ENCODE measurements around the gene PPIC.

PPIC gene

DNA sequence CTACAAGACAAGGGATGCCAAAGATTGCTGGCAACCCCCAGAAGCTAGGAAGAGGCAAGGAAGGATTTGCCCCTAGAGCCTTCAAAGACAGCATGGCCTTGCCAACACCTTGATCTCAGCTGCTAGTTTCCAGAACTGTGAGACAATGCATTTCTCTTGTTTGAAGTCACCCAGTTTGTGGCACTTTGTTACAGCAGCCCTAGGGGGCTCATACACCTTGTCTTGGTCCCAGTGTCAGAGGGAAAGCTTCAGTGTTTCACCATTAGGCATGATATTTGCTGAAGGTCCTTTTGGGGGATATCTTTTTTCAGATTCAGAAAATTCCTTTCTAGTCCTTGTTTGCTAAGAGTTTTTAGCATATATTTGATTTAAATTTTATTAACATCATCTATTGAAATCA, 3.1 kb upstream of the PPIC start:
- TF ChIP-seq, protein P1, sequence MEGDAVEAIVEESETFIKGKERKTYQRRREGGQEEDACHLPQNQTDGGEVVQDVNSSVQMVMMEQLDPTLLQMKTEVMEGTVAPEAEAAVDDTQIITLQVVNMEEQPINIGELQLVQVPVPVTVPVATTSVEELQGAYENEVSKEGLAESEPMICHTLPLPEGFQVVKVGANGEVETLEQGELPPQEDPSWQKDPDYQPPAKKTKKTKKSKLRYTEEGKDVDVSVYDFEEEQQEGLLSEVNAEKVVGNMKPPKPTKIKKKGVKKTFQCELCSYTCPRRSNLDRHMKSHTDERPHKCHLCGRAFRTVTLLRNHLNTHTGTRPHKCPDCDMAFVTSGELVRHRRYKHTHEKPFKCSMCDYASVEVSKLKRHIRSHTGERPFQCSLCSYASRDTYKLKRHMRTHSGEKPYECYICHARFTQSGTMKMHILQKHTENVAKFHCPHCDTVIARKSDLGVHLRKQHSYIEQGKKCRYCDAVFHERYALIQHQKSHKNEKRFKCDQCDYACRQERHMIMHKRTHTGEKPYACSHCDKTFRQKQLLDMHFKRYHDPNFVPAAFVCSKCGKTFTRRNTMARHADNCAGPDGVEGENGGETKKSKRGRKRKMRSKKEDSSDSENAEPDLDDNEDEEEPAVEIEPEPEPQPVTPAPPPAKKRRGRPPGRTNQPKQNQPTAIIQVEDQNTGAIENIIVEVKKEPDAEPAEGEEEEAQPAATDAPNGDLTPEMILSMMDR (IDR thresholded peaks at IDR 0.05) = no peak
- no peak for TF ChIP-seq ZFX (IDR thresholded peaks at IDR 0.05; ENCODE audit: borderline replicate concordance)
- no peak overlapping the region for H3K27ac ChIP-seq

DNA sequence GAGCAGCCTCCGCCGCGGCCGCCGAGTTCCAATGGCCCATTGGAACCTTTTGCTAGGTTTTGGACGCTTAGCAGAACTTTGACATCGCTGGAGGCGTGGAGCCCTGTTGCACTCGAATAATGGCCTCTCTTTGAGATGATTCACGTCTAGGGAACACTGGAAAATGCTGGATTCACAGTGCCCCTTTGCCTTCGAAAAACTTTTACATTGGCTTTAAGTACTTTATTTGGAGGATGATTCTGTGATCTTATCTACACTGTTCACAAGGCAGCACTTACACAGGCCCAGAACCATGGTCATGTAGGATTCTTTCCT, 536 bp upstream of the PPIC start:
- H3K27ac ChIP-seq = peak overlapping the region; percentile 87
- TF ChIP-seq, protein P1 (IDR thresholded peaks at IDR 0.05) = no peak
- no peak for TF ChIP-seq ZFX (IDR thresholded peaks at IDR 0.05; ENCODE audit: borderline replicate concordance)

DNA sequence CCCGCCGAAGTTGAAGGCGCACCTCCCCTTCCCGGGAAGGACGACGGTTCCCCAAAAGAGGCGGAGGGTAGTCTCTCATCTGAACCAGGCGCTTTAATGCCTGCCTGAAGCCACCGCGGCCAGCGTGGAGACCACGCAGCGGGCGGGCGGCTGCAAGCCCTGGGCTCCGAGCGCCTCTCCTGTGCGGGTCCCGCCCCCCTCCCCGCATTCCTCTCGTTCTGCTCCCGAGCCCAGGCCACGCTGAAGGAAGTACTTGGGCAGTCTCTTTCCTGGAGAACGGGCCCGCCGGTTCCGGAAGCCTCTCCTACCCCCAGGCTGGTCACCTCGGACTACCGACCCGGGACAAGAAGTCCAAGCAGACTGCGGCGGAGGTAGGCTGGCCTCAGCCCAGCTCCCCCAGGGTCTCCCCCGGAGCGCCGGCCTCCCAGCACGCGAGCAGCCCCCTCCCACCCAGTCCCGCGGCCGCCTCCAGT, 571 bp downstream of the PPIC start:
- TF ChIP-seq, protein P1 (IDR thresholded peaks at IDR 0.05) = no peak
- no peak for TF ChIP-seq ZFX (IDR thresholded peaks at IDR 0.05; ENCODE audit: borderline replicate concordance)
- H3K27ac ChIP-seq = peak overlapping the region; percentile 87

DNA sequence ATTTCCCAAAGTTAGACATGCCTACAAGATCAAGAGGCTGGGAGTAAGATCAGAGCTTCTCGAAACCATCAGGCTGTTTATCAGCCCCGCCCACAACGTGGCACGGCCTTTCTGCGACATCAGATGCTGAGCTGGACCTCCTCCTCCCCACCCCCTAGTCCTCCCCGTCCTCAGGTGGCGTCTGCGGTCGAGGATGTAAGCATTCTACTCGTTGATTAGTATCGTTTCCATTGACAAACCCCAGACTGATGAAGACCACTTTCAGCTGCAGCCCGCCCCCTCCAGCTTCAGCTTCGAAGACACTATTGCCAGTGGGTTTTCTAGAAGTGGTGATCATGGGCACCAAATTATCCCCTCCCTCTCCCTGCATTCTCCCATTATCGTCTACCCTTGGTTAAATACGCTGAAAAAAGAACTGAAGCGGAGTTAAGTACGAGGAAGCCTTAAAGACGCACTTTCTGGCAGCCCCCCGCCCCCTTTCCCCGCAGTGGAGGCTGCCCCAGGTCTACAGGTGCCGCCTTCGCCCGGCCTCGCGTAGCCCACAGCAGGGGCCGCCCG, 1.1 kb downstream of the PPIC start:
- H3K27ac ChIP-seq = peak overlapping the region; percentile 87
- TF ChIP-seq, protein P1 (IDR thresholded peaks at IDR 0.05) = peak; percentile 7
- TF ChIP-seq ZFX (IDR thresholded peaks at IDR 0.05; ENCODE audit: borderline replicate concordance) = no peak

DNA sequence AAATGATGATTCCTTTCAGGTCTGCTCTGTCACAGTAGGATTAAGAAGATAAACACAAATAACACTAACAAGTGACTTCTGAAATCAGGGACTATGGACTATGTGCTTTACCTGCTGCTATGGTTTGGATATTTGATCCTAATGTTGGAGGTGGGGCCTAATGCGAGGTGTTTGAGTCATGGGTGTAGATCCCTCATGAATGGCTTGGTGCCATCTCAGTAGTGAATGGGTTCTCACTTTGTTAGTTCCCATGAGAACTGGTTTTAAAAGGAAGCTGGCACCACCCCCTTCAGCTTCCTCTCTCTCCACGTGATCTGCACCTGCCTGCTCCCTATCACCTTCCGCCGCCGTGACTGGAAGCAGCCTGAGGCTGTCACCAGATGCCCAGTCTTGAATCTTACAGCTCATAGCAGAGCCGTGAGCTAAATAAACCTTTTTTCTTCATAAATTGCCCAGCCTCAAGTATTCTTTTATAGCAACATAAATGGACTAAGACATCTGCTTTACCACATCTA, 3.3 kb downstream of the PPIC start:
- H3K27ac ChIP-seq = no peak overlapping the region
- TF ChIP-seq, protein P1 (IDR thresholded peaks at IDR 0.05) = no peak
- no peak for TF ChIP-seq ZFX (IDR thresholded peaks at IDR 0.05; ENCODE audit: borderline replicate concordance)

DNA sequence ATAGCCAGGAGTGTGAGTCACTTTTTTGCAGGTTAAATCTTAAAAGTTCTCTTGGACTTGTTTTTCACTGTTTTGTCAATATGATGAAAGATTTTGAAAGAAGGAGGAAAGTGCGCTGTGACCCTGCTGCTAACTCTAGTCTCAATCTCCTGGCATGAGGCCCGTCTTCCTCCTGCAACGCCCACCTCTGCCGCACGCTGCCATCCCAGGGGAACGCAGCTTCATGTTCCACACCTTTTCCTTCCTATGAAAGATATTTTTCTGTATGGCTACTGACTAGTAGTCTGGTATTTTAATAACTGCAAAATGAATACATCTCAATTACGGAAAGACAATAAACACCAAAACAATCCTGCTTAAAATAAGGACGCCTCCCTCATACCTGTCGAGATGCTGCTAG, 8.3 kb downstream of the PPIC start:
- no peak overlapping the region for H3K27ac ChIP-seq
- TF ChIP-seq ZFX (IDR thresholded peaks at IDR 0.05; ENCODE audit: borderline replicate concordance) = no peak
- TF ChIP-seq, protein P1 (IDR thresholded peaks at IDR 0.05) = no peak

DNA sequence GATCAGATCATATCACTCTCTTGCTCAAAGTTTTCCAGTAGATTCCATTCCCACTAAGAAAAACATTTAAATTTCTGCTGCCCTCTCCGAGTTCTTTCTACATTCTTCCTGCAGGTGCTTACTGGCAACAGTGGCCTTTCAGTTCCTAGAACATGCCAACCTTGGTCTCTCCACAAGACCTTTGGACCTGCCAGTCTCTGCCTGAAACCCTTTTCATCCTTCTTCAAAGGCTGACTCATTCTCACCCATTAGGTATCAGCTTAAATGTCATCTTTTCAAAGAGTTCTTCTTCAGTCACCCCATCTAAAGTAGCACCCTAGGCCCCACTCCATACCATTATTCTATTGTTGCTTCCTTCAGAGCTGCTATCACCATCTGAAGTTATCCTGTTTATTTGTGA, 21.8 kb downstream of the PPIC start:
- no peak for TF ChIP-seq ZFX (IDR thresholded peaks at IDR 0.05; ENCODE audit: borderline replicate concordance)
- TF ChIP-seq, protein P1 (IDR thresholded peaks at IDR 0.05) = no peak
- no peak overlapping the region for H3K27ac ChIP-seq
